ENCODE measurements around the gene MRPL43. TPM values are rescaled to one million over a fixed set of nuclear protein-coding genes. Genes with fewer than 3 reads are reported as not detected.

MRPL43 gene
- total and polyA plus RNA-seq, 9 of the 15 experiments (the other 6 are each of a cell fraction or from before 2014, with no cell fraction given), result 15.1 to 63.7 (median 37.2) TPM

GRCh38 chr10:101034404-101034803 is 47.1 kb upstream of the MRPL43 start (continued):
- peak; percentile 25; the same call in 1 of the 2 replicates for TF ChIP-seq TAL1 (IDR thresholded peaks at IDR 0.05)
- TF ChIP-seq KLF6 (CRISPR knock-in tag; IDR thresholded peaks at IDR 0.05; ENCODE audit: borderline replicate concordance), result peak; percentile 76; the same call in 1 of the 2 replicates
- peak; percentile 57; the same call in 1 of the 2 replicates for TF ChIP-seq ARID1B (IDR thresholded peaks at IDR 0.05)
- 0 out of 2 replicates have a peak, but pooled peaks have one; percentile 43 for TF ChIP-seq ZNF583 (CRISPR knock-in tag; IDR thresholded peaks at IDR 0.05)
- peak; percentile 74 for TF ChIP-seq CBFA2T3 (IDR thresholded peaks at IDR 0.05)
- TF ChIP-seq CTBP1 (IDR thresholded peaks at IDR 0.05; ENCODE audit: borderline replicate concordance), result peak; percentile 16; the same call in 1 of the 2 replicates
- 0 out of 2 replicates have a peak, but pooled peaks have one; percentile 47 for TF ChIP-seq MEF2D (tag; conservative IDR thresholded peaks at IDR 0.05; ENCODE audit: low read depth)

DNA sequence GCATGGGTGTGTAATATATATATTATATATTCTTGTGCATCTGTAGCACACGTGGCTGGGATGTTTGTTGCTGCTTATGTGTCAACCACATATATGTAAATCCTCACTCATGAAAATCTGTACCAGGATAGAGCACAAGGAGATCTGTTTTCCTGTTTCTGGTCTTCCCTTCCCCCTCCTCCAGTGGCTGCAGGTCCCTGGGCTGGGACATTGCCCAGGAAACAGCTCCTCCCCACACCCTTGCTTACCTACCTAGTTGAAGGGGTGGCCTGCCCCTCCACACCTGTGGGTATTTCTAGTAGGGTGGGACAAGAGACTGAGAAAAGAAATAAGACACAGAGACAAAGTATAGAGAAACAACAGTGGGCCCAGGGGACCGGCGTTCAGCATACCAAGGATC is 46.0 kb upstream of the MRPL43 start:
- ATAC-seq (no peak), DNase-seq (ENCODE audit: extremely low read depth in 1 of 4, low spot score in 3 of 4) (no peak), FAIRE-seq (no peak)
- H3K9ac ChIP-seq (ENCODE audit: insufficient read depth in 1 of 2, low read depth in 2 of 2, low read length in 2 of 2), result no peak overlapping the region
- in situ Hi-C loops (cut with MboI) (no loop called here), intact Hi-C loops (cut with micrococcal nuclease) (loop anchor here (5.0 to 10.0 kb wide), 2 partner anchors 34 to 412 kb away; no protein-coding TSS in a partner anchor)
- no peak overlapping the region for H2AFZ ChIP-seq (ENCODE audit: low read depth, low read length)
- H3K4me2 ChIP-seq (ENCODE audit: insufficient read depth, low read length), result no peak overlapping the region
- peaks cover 12 to 45% of the 10 kb centered on the region in 2 experiments for H3K4me1 ChIP-seq (replicated peaks in 1 of 2; ENCODE audit: control insufficient read depth in 2 of 2, insufficient read depth in 2 of 2, low read length in 2 of 2)
- H3K9me3 ChIP-seq (replicated peaks; ENCODE audit: control insufficient read depth, insufficient read depth, low read depth, low read length), result no peaks in the 10 kb centered on the region
- H4K20me1 ChIP-seq (replicated peaks; ENCODE audit: control insufficient read depth, insufficient read depth, low read length), result no peaks in the 10 kb centered on the region
- 10% methylated on average over 1 of the region's 3 CpGs for WGBS (ENCODE audit: insufficient coverage, low coverage, missing lambda C conversion rate)
- BruUV-seq (replicated peaks), result no TSS peak
- no peaks in the 10 kb centered on the region for H3K9me1 ChIP-seq (ENCODE audit: control insufficient read depth, insufficient read depth, low read length)
- no peaks in the 10 kb centered on the region for H3K79me2 ChIP-seq (ENCODE audit: control insufficient read depth, insufficient read depth, low read length)
- H3K4me3 ChIP-seq, result no peak overlapping the region
- ChIA-PET CTCF (ENCODE audit: low intra/inter-chr PET ratio) (no interaction called here), POLR2A (no interaction called here)
- H3K27ac ChIP-seq (ENCODE audit: extremely low read depth, low read depth, low read length), result no peak overlapping the region
- H3K27me3 ChIP-seq (ENCODE audit: control insufficient read depth in 2 of 2, insufficient read depth in 2 of 2, low read length in 2 of 2), result peaks cover 0 to 4% of the 10 kb centered on the region in 2 experiments; a peak in 3 of 5 replicates
- H3K36me3 ChIP-seq (ENCODE audit: control insufficient read depth, insufficient read depth, low read length), result no peaks in the 10 kb centered on the region
- TF ChIP-seq PTRF (tag; IDR thresholded peaks at IDR 0.05), result no peak
- no peak for TF ChIP-seq ZFP91 (CRISPR knock-in tag; IDR thresholded peaks at IDR 0.05)
- no peak for TF ChIP-seq NCOA2 (IDR thresholded peaks at IDR 0.05; ENCODE audit: partially characterized antibody in 2 of 2)
- no peak for TF ChIP-seq E2F4 (CRISPR knock-in tag; IDR thresholded peaks at IDR 0.05; ENCODE audit: low read depth)
- TF ChIP-seq FOXK2 (conservative IDR thresholded peaks at IDR 0.05 in 1 of 2, IDR thresholded peaks at IDR 0.05 in 1 of 2; ENCODE audit: low read depth in 2 of 2), result no peak
- no peak for TF ChIP-seq ZFP36 (IDR thresholded peaks at IDR 0.05; ENCODE audit: low read depth, low read length, partially characterized antibody)
- TF ChIP-seq RNF219 (CRISPR knock-in tag; IDR thresholded peaks at IDR 0.05), result no peak
- TF ChIP-seq, protein P1, sequence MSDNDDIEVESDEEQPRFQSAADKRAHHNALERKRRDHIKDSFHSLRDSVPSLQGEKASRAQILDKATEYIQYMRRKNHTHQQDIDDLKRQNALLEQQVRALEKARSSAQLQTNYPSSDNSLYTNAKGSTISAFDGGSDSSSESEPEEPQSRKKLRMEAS (CRISPR knock-in tag; IDR thresholded peaks at IDR 0.05), result no peak
- no peak for TF ChIP-seq RFX5 (IDR thresholded peaks at IDR 0.05; ENCODE audit: low read depth, low read length)
- TF ChIP-seq PCBP1 (IDR thresholded peaks at IDR 0.05; ENCODE audit: low read depth, low read length, poor library complexity, severe bottlenecking), result no peak
